ENCODE measurements around the gene VAX1. TPM values are rescaled to one million over a fixed set of nuclear protein-coding genes. Genes with fewer than 3 reads are reported as not detected.

The VAX1 gene
- total and polyA plus RNA-seq, 9 of the 15 experiments (the other 6 are each of a cell fraction or from before 2014, with no cell fraction given), result not detected

- H3K4me1 ChIP-seq (replicated peaks in 1 of 2; ENCODE audit: control insufficient read depth in 2 of 2, insufficient read depth in 2 of 2, low read length in 2 of 2), result peaks cover 0 to 5% of the 10 kb centered on the region in 2 experiments; a peak in 2 of 5 replicates
- WGBS (ENCODE audit: insufficient coverage, low coverage, missing lambda C conversion rate), result 0% methylated on average over 2 of the region's 2 CpGs
- FAIRE-seq, result no peak
- no peaks in the 10 kb centered on the region for H3K36me3 ChIP-seq (ENCODE audit: control insufficient read depth, insufficient read depth, low read length)
- no peaks in the 10 kb centered on the region for H3K9me1 ChIP-seq (ENCODE audit: control insufficient read depth, insufficient read depth, low read length)
- in situ Hi-C loops (cut with MboI), result loop anchor here (25.0 kb wide), 1 partner anchor 696 kb away; no protein-coding TSS in a partner anchor
- no peaks in the 10 kb centered on the region for H3K79me2 ChIP-seq (ENCODE audit: control insufficient read depth, insufficient read depth, low read length)
- no peaks in the 10 kb centered on the region for H4K20me1 ChIP-seq (replicated peaks; ENCODE audit: control insufficient read depth, insufficient read depth, low read length)
- no peak overlapping the region for H3K4me3 ChIP-seq
- intact Hi-C loops (cut with micrococcal nuclease), result no loop called here
- DNase-seq (ENCODE audit: extremely low read depth in 1 of 4, low spot score in 3 of 4), result no peak
- POLR2A ChIA-PET, result no interaction called here
- TF ChIP-seq RFX1 (IDR thresholded peaks at IDR 0.05) (no peak), PHB2 (IDR thresholded peaks at IDR 0.05; ENCODE audit: low read depth) (no peak), HNRNPL (IDR thresholded peaks at IDR 0.05; ENCODE audit: low read depth, low read length) (no peak)
- TF ChIP-seq, protein P1, sequence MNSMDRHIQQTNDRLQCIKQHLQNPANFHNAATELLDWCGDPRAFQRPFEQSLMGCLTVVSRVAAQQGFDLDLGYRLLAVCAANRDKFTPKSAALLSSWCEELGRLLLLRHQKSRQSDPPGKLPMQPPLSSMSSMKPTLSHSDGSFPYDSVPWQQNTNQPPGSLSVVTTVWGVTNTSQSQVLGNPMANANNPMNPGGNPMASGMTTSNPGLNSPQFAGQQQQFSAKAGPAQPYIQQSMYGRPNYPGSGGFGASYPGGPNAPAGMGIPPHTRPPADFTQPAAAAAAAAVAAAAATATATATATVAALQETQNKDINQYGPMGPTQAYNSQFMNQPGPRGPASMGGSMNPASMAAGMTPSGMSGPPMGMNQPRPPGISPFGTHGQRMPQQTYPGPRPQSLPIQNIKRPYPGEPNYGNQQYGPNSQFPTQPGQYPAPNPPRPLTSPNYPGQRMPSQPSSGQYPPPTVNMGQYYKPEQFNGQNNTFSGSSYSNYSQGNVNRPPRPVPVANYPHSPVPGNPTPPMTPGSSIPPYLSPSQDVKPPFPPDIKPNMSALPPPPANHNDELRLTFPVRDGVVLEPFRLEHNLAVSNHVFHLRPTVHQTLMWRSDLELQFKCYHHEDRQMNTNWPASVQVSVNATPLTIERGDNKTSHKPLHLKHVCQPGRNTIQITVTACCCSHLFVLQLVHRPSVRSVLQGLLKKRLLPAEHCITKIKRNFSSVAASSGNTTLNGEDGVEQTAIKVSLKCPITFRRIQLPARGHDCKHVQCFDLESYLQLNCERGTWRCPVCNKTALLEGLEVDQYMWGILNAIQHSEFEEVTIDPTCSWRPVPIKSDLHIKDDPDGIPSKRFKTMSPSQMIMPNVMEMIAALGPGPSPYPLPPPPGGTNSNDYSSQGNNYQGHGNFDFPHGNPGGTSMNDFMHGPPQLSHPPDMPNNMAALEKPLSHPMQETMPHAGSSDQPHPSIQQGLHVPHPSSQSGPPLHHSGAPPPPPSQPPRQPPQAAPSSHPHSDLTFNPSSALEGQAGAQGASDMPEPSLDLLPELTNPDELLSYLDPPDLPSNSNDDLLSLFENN (IDR thresholded peaks at IDR 0.05; ENCODE audit: low read depth in 2 of 2, low read length in 2 of 2), result no peak
- no peak for ATAC-seq
- H3K27ac ChIP-seq (ENCODE audit: extremely low read depth, low read depth, low read length), result no peak overlapping the region
- no peaks in the 10 kb centered on the region for H3K9me3 ChIP-seq (replicated peaks; ENCODE audit: control insufficient read depth, insufficient read depth, low read depth, low read length)
- H3K4me2 ChIP-seq (ENCODE audit: insufficient read depth, low read length), result no peak overlapping the region
- peaks cover 8 to 29% of the 10 kb centered on the region in 2 experiments for H3K27me3 ChIP-seq (ENCODE audit: control insufficient read depth in 2 of 2, insufficient read depth in 2 of 2, low read length in 2 of 2)
- no peak overlapping the region for H2AFZ ChIP-seq (ENCODE audit: low read depth, low read length)
- BruUV-seq (replicated peaks), result no TSS peak
- CTCF ChIA-PET (ENCODE audit: low intra/inter-chr PET ratio), result no interaction called here
- H3K9ac ChIP-seq (ENCODE audit: insufficient read depth in 1 of 2, low read depth in 2 of 2, low read length in 2 of 2), result no peak overlapping the region
Measured at GRCh38 chr10:117158297-117158696, 20.2 kb upstream of the VAX1 start.

Data from K562 (cell line).